ENCODE data around the gene ADGRF1. TPM values are rescaled to one million over a fixed set of nuclear protein-coding genes. Genes with fewer than 3 reads are reported as not detected.
A peak's percentile ranks its signal among the peaks of the same experiment; 100 is the strongest.
"Not testable (repeated sequence)": the region's sequence is repeated elsewhere in the genome, so short reads cannot be mapped to it uniquely, and the experiment has no call there.

ADGRF1 gene
- total RNA-seq, 1 experiment from 2014 or later, result not detected

GRCh38 chr6:47054302-47054701 is 12.2 kb upstream of the ADGRF1 start:
- H3K4me3 ChIP-seq (ENCODE audit: low read length); H3K36me3 ChIP-seq (ENCODE audit: insufficient read depth, low read length); H3K27ac ChIP-seq (ENCODE audit: low read length); H2AFZ ChIP-seq (ENCODE audit: low read length); H3K9me3 ChIP-seq (ENCODE audit: low read length); H4K20me1 ChIP-seq (ENCODE audit: insufficient read depth, low read depth, low read length); H3K27me3 ChIP-seq (ENCODE audit: low read length); H3K79me2 ChIP-seq (ENCODE audit: low read length); H3K9me2 ChIP-seq (replicated peaks; ENCODE audit: insufficient read depth, low read length); H3K4me2 ChIP-seq (ENCODE audit: low read depth, low read length, poor library complexity, severe bottlenecking); DNase-seq; H3K9ac ChIP-seq (ENCODE audit: low read length); H3K4me1 ChIP-seq (ENCODE audit: low read length): not testable (repeated sequence)

- Histone ChIP-seq H3K9me3 (ENCODE audit: low read length) (no peaks in the 10 kb centered on the region), H3K9me2 (replicated peaks; ENCODE audit: insufficient read depth, low read length) (no peaks in the 10 kb centered on the region), H3K27ac (ENCODE audit: low read length) (no peak overlapping the region), H3K79me2 (ENCODE audit: low read length) (no peaks in the 10 kb centered on the region), H3K4me3 (ENCODE audit: low read length) (no peak overlapping the region), H3K4me1 (ENCODE audit: low read length) (no peaks in the 10 kb centered on the region), H3K9ac (ENCODE audit: low read length) (no peak overlapping the region), H4K20me1 (ENCODE audit: insufficient read depth, low read depth, low read length) (no peaks in the 10 kb centered on the region), H2AFZ (ENCODE audit: low read length) (no peak overlapping the region), H3K36me3 (ENCODE audit: insufficient read depth, low read length) (no peaks in the 10 kb centered on the region), H3K27me3 (ENCODE audit: low read length) (no peaks in the 10 kb centered on the region), H3K4me2 (ENCODE audit: low read depth, low read length, poor library complexity, severe bottlenecking) (no peak overlapping the region)
- DNase-seq, result no peak
These were observed 6.5 kb upstream of the ADGRF1 start for GRCh38 chr6:47048638-47049037.

- Histone ChIP-seq H3K9me2 (replicated peaks; ENCODE audit: insufficient read depth, low read length) (no peaks in the 10 kb centered on the region), H3K9ac (ENCODE audit: low read length) (no peak overlapping the region), H3K4me3 (ENCODE audit: low read length) (no peak overlapping the region), H2AFZ (ENCODE audit: low read length) (no peak overlapping the region), H3K79me2 (ENCODE audit: low read length) (no peaks in the 10 kb centered on the region), H3K36me3 (ENCODE audit: insufficient read depth, low read length) (no peaks in the 10 kb centered on the region), H3K4me2 (ENCODE audit: low read depth, low read length, poor library complexity, severe bottlenecking) (no peak overlapping the region), H3K9me3 (ENCODE audit: low read length) (no peaks in the 10 kb centered on the region), H3K4me1 (ENCODE audit: low read length) (no peaks in the 10 kb centered on the region), H3K27me3 (ENCODE audit: low read length) (no peaks in the 10 kb centered on the region), H4K20me1 (ENCODE audit: insufficient read depth, low read depth, low read length) (no peaks in the 10 kb centered on the region), H3K27ac (ENCODE audit: low read length) (no peak overlapping the region)
- peak; percentile 79 for DNase-seq
These were observed 5.6 kb upstream of the ADGRF1 start for GRCh38 chr6:47047479-47048407.

- H3K4me2 ChIP-seq (ENCODE audit: low read depth, low read length, poor library complexity, severe bottlenecking), result no peak overlapping the region
- H3K27ac ChIP-seq (ENCODE audit: low read length), result no peak overlapping the region
- no peaks in the 10 kb centered on the region for H3K27me3 ChIP-seq (ENCODE audit: low read length)
- H3K36me3 ChIP-seq (ENCODE audit: insufficient read depth, low read length), result no peaks in the 10 kb centered on the region
- H3K9ac ChIP-seq (ENCODE audit: low read length), result no peak overlapping the region
- DNase-seq, result no peak
- H3K4me3 ChIP-seq (ENCODE audit: low read length), result no peak overlapping the region
- H3K4me1 ChIP-seq (ENCODE audit: low read length), result no peaks in the 10 kb centered on the region
- H3K79me2 ChIP-seq (ENCODE audit: low read length), result no peaks in the 10 kb centered on the region
- no peaks in the 10 kb centered on the region for H3K9me3 ChIP-seq (ENCODE audit: low read length)
- H2AFZ ChIP-seq (ENCODE audit: low read length), result no peak overlapping the region
- no peaks in the 10 kb centered on the region for H4K20me1 ChIP-seq (ENCODE audit: insufficient read depth, low read depth, low read length)
- no peaks in the 10 kb centered on the region for H3K9me2 ChIP-seq (replicated peaks; ENCODE audit: insufficient read depth, low read length)
These were observed 5.0 kb upstream of the ADGRF1 start for GRCh38 chr6:47047097-47047478.

- H3K9me2 ChIP-seq (replicated peaks; ENCODE audit: insufficient read depth, low read length), result no peaks in the 10 kb centered on the region
- no peak overlapping the region for H3K4me3 ChIP-seq (ENCODE audit: low read length)
- no peaks in the 10 kb centered on the region for H3K27me3 ChIP-seq (ENCODE audit: low read length)
- H3K79me2 ChIP-seq (ENCODE audit: low read length), result no peaks in the 10 kb centered on the region
- no peak for DNase-seq
- no peaks in the 10 kb centered on the region for H3K9me3 ChIP-seq (ENCODE audit: low read length)
- H3K36me3 ChIP-seq (ENCODE audit: insufficient read depth, low read length), result no peaks in the 10 kb centered on the region
- no peaks in the 10 kb centered on the region for H3K4me1 ChIP-seq (ENCODE audit: low read length)
- no peak overlapping the region for H3K9ac ChIP-seq (ENCODE audit: low read length)
- no peak overlapping the region for H3K4me2 ChIP-seq (ENCODE audit: low read depth, low read length, poor library complexity, severe bottlenecking)
- H2AFZ ChIP-seq (ENCODE audit: low read length), result no peak overlapping the region
- H3K27ac ChIP-seq (ENCODE audit: low read length), result no peak overlapping the region
- H4K20me1 ChIP-seq (ENCODE audit: insufficient read depth, low read depth, low read length), result no peaks in the 10 kb centered on the region
These were observed 2.3 kb upstream of the ADGRF1 start for GRCh38 chr6:47044397-47044796.

GRCh38 chr6:47043286-47043685 is 1.2 kb upstream of the ADGRF1 start:
- H3K27me3 ChIP-seq (ENCODE audit: low read length), result no peaks in the 10 kb centered on the region
- H3K27ac ChIP-seq (ENCODE audit: low read length), result no peak overlapping the region
- H3K9me2 ChIP-seq (replicated peaks; ENCODE audit: insufficient read depth, low read length), result no peaks in the 10 kb centered on the region
- no peaks in the 10 kb centered on the region for H3K9me3 ChIP-seq (ENCODE audit: low read length)
- no peak overlapping the region for H3K4me2 ChIP-seq (ENCODE audit: low read depth, low read length, poor library complexity, severe bottlenecking)
- no peaks in the 10 kb centered on the region for H4K20me1 ChIP-seq (ENCODE audit: insufficient read depth, low read depth, low read length)
- no peak overlapping the region for H3K9ac ChIP-seq (ENCODE audit: low read length)
- H2AFZ ChIP-seq (ENCODE audit: low read length), result no peak overlapping the region
- no peaks in the 10 kb centered on the region for H3K79me2 ChIP-seq (ENCODE audit: low read length)
- H3K36me3 ChIP-seq (ENCODE audit: insufficient read depth, low read length), result no peaks in the 10 kb centered on the region
- DNase-seq, result no peak
- no peak overlapping the region for H3K4me3 ChIP-seq (ENCODE audit: low read length)
- no peaks in the 10 kb centered on the region for H3K4me1 ChIP-seq (ENCODE audit: low read length)

GRCh38 chr6:47041741-47042140 is 391 bp downstream of the ADGRF1 start:
- no peak overlapping the region for H3K4me2 ChIP-seq (ENCODE audit: low read depth, low read length, poor library complexity, severe bottlenecking)
- H3K27ac ChIP-seq (ENCODE audit: low read length), result no peak overlapping the region
- no peaks in the 10 kb centered on the region for H3K4me1 ChIP-seq (ENCODE audit: low read length)
- no peaks in the 10 kb centered on the region for H3K27me3 ChIP-seq (ENCODE audit: low read length)
- H3K9me3 ChIP-seq (ENCODE audit: low read length), result no peaks in the 10 kb centered on the region
- no peak for DNase-seq
- no peak overlapping the region for H3K9ac ChIP-seq (ENCODE audit: low read length)
- H4K20me1 ChIP-seq (ENCODE audit: insufficient read depth, low read depth, low read length), result no peaks in the 10 kb centered on the region
- no peaks in the 10 kb centered on the region for H3K79me2 ChIP-seq (ENCODE audit: low read length)
- H3K9me2 ChIP-seq (replicated peaks; ENCODE audit: insufficient read depth, low read length), result no peaks in the 10 kb centered on the region
- no peak overlapping the region for H2AFZ ChIP-seq (ENCODE audit: low read length)
- H3K4me3 ChIP-seq (ENCODE audit: low read length), result no peak overlapping the region
- H3K36me3 ChIP-seq (ENCODE audit: insufficient read depth, low read length), result no peaks in the 10 kb centered on the region

GRCh38 chr6:47034926-47035325 is 7.2 kb downstream of the ADGRF1 start:
- Histone ChIP-seq H3K4me3 (ENCODE audit: low read length) (no peak overlapping the region), H3K79me2 (ENCODE audit: low read length) (no peaks in the 10 kb centered on the region), H3K36me3 (ENCODE audit: insufficient read depth, low read length) (no peaks in the 10 kb centered on the region), H3K27me3 (ENCODE audit: low read length) (no peaks in the 10 kb centered on the region), H4K20me1 (ENCODE audit: insufficient read depth, low read depth, low read length) (no peaks in the 10 kb centered on the region), H3K27ac (ENCODE audit: low read length) (no peak overlapping the region), H3K9me3 (ENCODE audit: low read length) (no peaks in the 10 kb centered on the region), H2AFZ (ENCODE audit: low read length) (no peak overlapping the region), H3K9me2 (replicated peaks; ENCODE audit: insufficient read depth, low read length) (no peaks in the 10 kb centered on the region), H3K4me1 (ENCODE audit: low read length) (no peaks in the 10 kb centered on the region), H3K9ac (ENCODE audit: low read length) (no peak overlapping the region), H3K4me2 (ENCODE audit: low read depth, low read length, poor library complexity, severe bottlenecking) (no peak overlapping the region)
- no peak for DNase-seq
